A549 (cell line): ENCODE measurements around the gene KRT7. TPM values are rescaled to one million over a fixed set of nuclear protein-coding genes. Genes with fewer than 3 reads are reported as not detected.

Source experiments
- ATAC-seq, 2 experiments: fragments of 200-7000 bp in 1 of 2; fragments of >200 bp in 1 of 2; cut with Nextera tagmentation in 1 of 2; cut with Tn5 transposase in 1 of 2; 3 replicates each; pipeline versions ENCODE4 v1.8.0 to v1.9.1; 2018 to 2020; ENCODE audit warnings: mild to moderate bottlenecking in 1 of 2, moderate library complexity in 1 of 2
- CTCF ChIA-PET: fragments of 300-600 bp; sonication (Branson Sonifier 250); formaldehyde crosslinking; extraction: SDS; loops from one replicate; lab custom pipeline; 2021; ENCODE audit warnings: antibody characterized with exemption, inconsistent platforms; lab: Yijun Ruan, JAX
- POLR2A ChIA-PET: fragments of 350-600 bp; formaldehyde crosslinking; extraction: SDS; loops from one replicate; lab custom pipeline; 2021; ENCODE audit warnings: antibody characterized with exemption, inconsistent platforms; lab: Yijun Ruan, JAX
- DNase-seq, 2 experiments: peaks; one replicate each; pipeline versions ENCODE4 v3.0.0 to v3.0.0-alpha.2; 2011 to 2016; ENCODE audit warnings: low read depth in 1 of 2, low spot score in 1 of 2
- FAIRE-seq: peaks from 2 replicates; lab custom pipeline; 2011; peaks lifted over from hg19 to GRCh38; lab: Jason Lieb, UNC
- H3K27ac ChIP-seq, 2 experiments: fragments of >200 bp; sonication (Bioruptor Twin); formaldehyde crosslinking; 3 replicates each; pipeline ENCODE4 v1.5.1; 2016 to 2017
- H3K4me1 ChIP-seq: fragments of >200 bp; sonication (Bioruptor Twin); formaldehyde crosslinking; 3 replicates; pipeline ENCODE4 v1.6.1; 2016
- H3K4me2 ChIP-seq: fragments of >200 bp; sonication (Bioruptor Twin); formaldehyde crosslinking; 3 replicates; pipeline ENCODE4 v1.6.1; 2016
- H3K4me3 ChIP-seq: fragments of >200 bp; sonication (Bioruptor Twin); formaldehyde crosslinking; 3 replicates; pipeline ENCODE4 v1.5.1; 2016
- H3K9me3 ChIP-seq: fragments of >200 bp; sonication (Bioruptor Twin); formaldehyde crosslinking; 3 replicates; pipeline ENCODE4 v1.6.1; 2016
- BHLHE40 ChIP-seq: IDR thresholded peaks from 2 replicates; pipeline ENCODE4 v1.6.1; 2012; ENCODE audit warnings: low read depth, low read length, inconsistent platforms
- CBX2 ChIP-seq: fragments of 200-600 bp; sonication (generic); IDR thresholded peaks from 2 replicates; pipeline ENCODE4 v1.6.1; 2016; ENCODE audit warnings: low read depth, mild to moderate bottlenecking, borderline replicate concordance
- CHD2 ChIP-seq: fragments of 150-350 bp; IDR thresholded peaks from 2 replicates; pipeline ENCODE4 v1.6.1; 2014; ENCODE audit warnings: low read length; ENCODE audit not compliant: partially characterized antibody
- EHF ChIP-seq: fragments of 250-450 bp; sonication (Bioruptor Pico); IDR thresholded peaks from 2 replicates; pipeline ENCODE4 v1.5.0; 2020; ENCODE audit warnings: mild to moderate bottlenecking
- EHMT2 ChIP-seq: fragments of 200-600 bp; sonication (generic); IDR thresholded peaks from 2 replicates; pipeline ENCODE4 v1.6.1; 2016; ENCODE audit warnings: antibody characterized with exemption, low read depth, mild to moderate bottlenecking, moderate library complexity
- EP300 ChIP-seq, 2 experiments: fragments of >200 bp; sonication (Bioruptor Twin); formaldehyde crosslinking; IDR thresholded peaks; 2 replicates in 1 of 2; 3 replicates in 1 of 2; pipeline ENCODE4 v1.6.1; 2016 to 2017
- FOSB ChIP-seq: fragments of 250-450 bp; sonication (Bioruptor Pico); IDR thresholded peaks from 2 replicates; pipeline ENCODE4 v1.5.0; 2020; ENCODE audit warnings: mild to moderate bottlenecking, moderate library complexity
- FOXS1 ChIP-seq: fragments of 250-450 bp; sonication (Bioruptor Pico); IDR thresholded peaks from 2 replicates; pipeline ENCODE4 v1.5.0; 2020; ENCODE audit warnings: mild to moderate bottlenecking, moderate library complexity
- GATA3 ChIP-seq: IDR thresholded peaks from 2 replicates; pipeline ENCODE4 v1.6.1; 2012; ENCODE audit warnings: borderline replicate concordance
- HOXB13 ChIP-seq: fragments of 250-450 bp; sonication (Bioruptor Pico); IDR thresholded peaks from 2 replicates; pipeline ENCODE4 v1.5.0; 2020; ENCODE audit warnings: low read depth, mild to moderate bottlenecking, moderate library complexity
- HOXB5 ChIP-seq: fragments of 250-450 bp; sonication (Bioruptor Pico); IDR thresholded peaks from 2 replicates; pipeline ENCODE4 v1.5.0; 2020; ENCODE audit warnings: mild to moderate bottlenecking, moderate library complexity
- KDM1A ChIP-seq: fragments of 200-600 bp; sonication (generic); IDR thresholded peaks from 2 replicates; pipeline ENCODE4 v1.6.1; 2016; ENCODE audit warnings: low read depth, mild to moderate bottlenecking
- KDM5A ChIP-seq: fragments of 200-600 bp; sonication (generic); IDR thresholded peaks from 2 replicates; pipeline ENCODE4 v1.6.1; 2016; ENCODE audit warnings: antibody characterized with exemption, mild to moderate bottlenecking
- NFE2L2 ChIP-seq: fragments of 150-350 bp; conservative IDR thresholded peaks from 2 replicates; pipeline ENCODE4 v1.6.1; 2014; ENCODE audit warnings: low read length
- NR3C1 ChIP-seq: fragments of >200 bp; sonication (Bioruptor Twin); formaldehyde crosslinking; IDR thresholded peaks from 3 replicates; pipeline ENCODE4 v1.6.1; 2017
- PHF8 ChIP-seq: fragments of 200-600 bp; sonication (generic); IDR thresholded peaks from 2 replicates; pipeline ENCODE4 v1.6.1; 2016; ENCODE audit warnings: low read depth, mild to moderate bottlenecking, antibody characterized with exemption, moderate library complexity, borderline replicate concordance
- ZFP36 ChIP-seq: fragments of 450-650 bp; IDR thresholded peaks from 2 replicates; pipeline ENCODE4 v1.6.1; 2014; ENCODE audit warnings: borderline replicate concordance; ENCODE audit not compliant: partially characterized antibody
- ZNF302 ChIP-seq: fragments of 250-450 bp; sonication (Bioruptor Pico); IDR thresholded peaks from 2 replicates; pipeline ENCODE4 v1.9.0; 2021; ENCODE audit warnings: inconsistent platforms, mild to moderate bottlenecking, moderate library complexity
- ZSCAN20 ChIP-seq: fragments of 250-450 bp; sonication (Bioruptor Pico); IDR thresholded peaks from 2 replicates; pipeline ENCODE4 v1.8.0; 2022; ENCODE audit warnings: mild to moderate bottlenecking, moderate library complexity
- WGBS: methylation state at CpG from one replicate; pipeline ENCODE4 v1.1.6; 2017; ENCODE audit errors: missing lambda C conversion rate; 5-methylcytosine and 5-hydroxymethylcytosine counted together
- polyA plus RNA-seq, 4 experiments: library from polyadenylated mRNA; depleted of rRNA in 3 of 4; stranded (reverse); fragments of >200 nt; fragmentation: RNase III in 1 of 4; extraction: RNeasy Plus Mini Kit Qiagen cat#74134 plus additional on column Dnase treatment in 1 of 4; gene quantifications; 2 replicates in 3 of 4; 3 replicates in 1 of 4; pipeline ENCODE4 v1.2.3, GENCODE V29; 2011 to 2017
- TF ChIP-seq, protein P1 (sequence below): IDR thresholded peaks from 2 replicates; pipeline ENCODE4 v1.6.1; 2012
- TF ChIP-seq, protein P2 (sequence below): IDR thresholded peaks from 2 replicates; pipeline ENCODE4 v1.6.1; 2012
- TF ChIP-seq, protein P3 (sequence below): fragments of >200 bp; sonication (Bioruptor Twin); formaldehyde crosslinking; IDR thresholded peaks from 2 replicates; pipeline ENCODE4 v1.6.1; 2016
- TF ChIP-seq, protein P4 (sequence below): IDR thresholded peaks from 2 replicates; pipeline ENCODE4 v1.6.1; 2012; ENCODE audit warnings: low read depth, borderline replicate concordance

The KRT7 gene
- polyA plus RNA-seq, 2 of the 4 experiments (the other 2 are of a cell fraction): 2,623 to 3,055 TPM

DNA sequence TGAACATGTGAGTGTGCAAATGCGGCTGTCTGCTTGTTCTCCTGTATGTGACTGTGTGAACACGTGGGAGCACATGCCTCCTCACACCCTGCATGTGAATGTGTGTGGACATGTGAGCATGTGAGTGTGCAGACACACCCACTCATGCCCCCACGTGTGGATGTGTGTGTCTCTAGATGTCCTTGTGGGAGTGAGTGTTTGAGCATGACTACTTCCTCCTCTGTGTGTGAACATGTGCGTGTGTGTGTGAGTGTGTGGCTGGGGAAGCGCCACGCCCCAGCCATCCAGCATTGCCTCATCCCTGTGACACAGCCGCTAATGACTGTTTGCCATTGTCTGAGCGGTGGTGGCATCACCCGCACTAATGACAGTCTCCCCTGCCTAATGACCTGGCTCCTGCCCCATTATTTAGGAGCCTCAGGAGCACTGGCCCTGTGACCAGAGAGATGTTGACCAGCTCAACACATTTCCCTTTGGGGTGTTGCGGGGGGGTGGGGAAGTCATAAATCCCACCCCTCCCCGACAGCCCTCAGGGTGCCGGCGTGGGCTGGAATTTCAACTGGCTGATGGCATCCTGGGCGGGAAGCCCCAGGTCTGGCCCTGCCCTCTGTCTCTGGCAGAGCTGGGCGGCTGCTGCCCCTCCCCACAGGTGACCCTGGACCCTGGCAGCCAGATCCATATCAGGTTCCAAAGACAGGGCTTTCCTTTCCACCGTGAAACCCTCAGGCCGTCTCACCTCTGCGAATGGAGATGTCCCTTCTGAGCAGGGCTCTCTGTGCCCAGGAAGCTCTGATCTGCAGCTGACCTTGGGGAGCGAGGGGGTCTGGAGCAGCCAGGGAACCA, 29.7 kb upstream of the KRT7 start (continued):
- peak; percentile 88 for TF ChIP-seq FOXS1 (CRISPR knock-in tag)
- no peak for TF ChIP-seq ZFP36
- TF ChIP-seq, protein P1, sequence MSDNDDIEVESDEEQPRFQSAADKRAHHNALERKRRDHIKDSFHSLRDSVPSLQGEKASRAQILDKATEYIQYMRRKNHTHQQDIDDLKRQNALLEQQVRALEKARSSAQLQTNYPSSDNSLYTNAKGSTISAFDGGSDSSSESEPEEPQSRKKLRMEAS: peak; percentile 99
- TF ChIP-seq FOSB (CRISPR knock-in tag): peak; percentile 78; the same call in 1 of the 2 replicates
- TF ChIP-seq, protein P2, sequence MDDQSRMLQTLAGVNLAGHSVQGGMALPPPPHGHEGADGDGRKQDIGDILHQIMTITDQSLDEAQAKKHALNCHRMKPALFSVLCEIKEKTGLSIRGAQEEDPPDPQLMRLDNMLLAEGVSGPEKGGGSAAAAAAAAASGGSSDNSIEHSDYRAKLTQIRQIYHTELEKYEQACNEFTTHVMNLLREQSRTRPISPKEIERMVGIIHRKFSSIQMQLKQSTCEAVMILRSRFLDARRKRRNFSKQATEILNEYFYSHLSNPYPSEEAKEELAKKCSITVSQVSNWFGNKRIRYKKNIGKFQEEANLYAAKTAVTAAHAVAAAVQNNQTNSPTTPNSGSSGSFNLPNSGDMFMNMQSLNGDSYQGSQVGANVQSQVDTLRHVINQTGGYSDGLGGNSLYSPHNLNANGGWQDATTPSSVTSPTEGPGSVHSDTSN: 0 out of 2 replicates have a peak, but pooled peaks have one; percentile 52
- TF ChIP-seq ZSCAN20 (CRISPR knock-in tag): no peak
- TF ChIP-seq EP300 (IDR thresholded peaks at IDR 0.05): peak; percentile 73; a peak in 3 of 5 replicates
- peak; percentile 65; the same call in 1 of the 2 replicates for TF ChIP-seq HOXB5
- no peak for TF ChIP-seq CHD2
- no peak for TF ChIP-seq KDM1A
- no peak for TF ChIP-seq EHMT2
- TF ChIP-seq PHF8: no peak
- peak; percentile 94 for TF ChIP-seq ZNF302
- peak; percentile 95 for TF ChIP-seq EHF (CRISPR knock-in tag)
- TF ChIP-seq NFE2L2: no peak; the same call in 1 of the 2 replicates
- TF ChIP-seq HOXB13: peak; percentile 86; the same call in 1 of the 2 replicates
- no peak for TF ChIP-seq KDM5A
- TF ChIP-seq NR3C1: no peak
- peak; percentile 58 for TF ChIP-seq GATA3
- no peak for TF ChIP-seq CBX2
- TF ChIP-seq, protein P3, sequence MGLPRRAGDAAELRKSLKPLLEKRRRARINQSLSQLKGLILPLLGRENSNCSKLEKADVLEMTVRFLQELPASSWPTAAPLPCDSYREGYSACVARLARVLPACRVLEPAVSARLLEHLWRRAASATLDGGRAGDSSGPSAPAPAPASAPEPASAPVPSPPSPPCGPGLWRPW: peak; percentile 10; the same call in 1 of the 2 replicates
- TF ChIP-seq BHLHE40: no peak; the same call in none of the 2 replicates
- TF ChIP-seq, all 56 proteins: peak for 25

DNA sequence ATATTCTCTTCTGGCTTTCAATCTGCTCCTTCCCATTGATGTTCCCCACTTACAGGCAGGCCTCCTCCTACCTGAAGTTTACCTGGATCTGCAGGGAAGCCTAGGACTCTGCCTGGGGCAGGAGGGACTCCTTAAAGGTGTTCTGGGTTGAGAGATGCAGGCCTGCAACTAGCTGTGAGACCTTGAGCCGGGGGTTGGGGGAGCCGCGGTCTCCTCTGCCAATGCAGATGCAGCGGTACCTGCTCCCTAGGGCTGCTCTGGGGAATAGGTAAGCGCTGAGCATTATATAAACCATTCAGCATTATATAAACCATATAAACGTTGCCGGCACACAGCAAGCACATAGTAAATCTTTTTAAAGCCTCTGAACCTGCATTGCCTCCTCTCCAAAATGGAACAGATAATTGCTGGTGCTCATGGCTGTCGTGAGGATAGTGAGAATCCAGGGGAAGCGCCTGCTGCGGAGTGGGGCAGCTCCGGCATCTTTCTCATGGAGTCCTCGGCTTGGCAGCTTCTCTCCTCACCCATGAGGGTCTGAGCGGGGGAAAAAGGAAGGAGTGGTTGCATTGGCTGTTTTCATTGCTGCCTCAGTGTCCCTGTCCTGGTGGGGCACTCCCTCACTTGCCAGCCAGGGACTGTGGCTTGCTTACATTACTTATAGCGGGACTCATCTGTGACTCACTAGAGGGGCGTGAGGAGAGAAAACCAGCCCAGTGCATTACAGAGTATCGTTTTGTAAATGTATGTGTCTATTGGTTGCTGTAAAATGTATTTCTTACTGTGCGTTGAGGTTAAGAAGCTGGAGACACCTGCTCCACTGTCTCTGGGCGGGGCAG, 28.7 kb upstream of the KRT7 start:
- 82% methylated on average over 18 of the region's 18 CpGs for WGBS
- Histone ChIP-seq H3K4me3 (no peak overlapping the region), H3K4me1 (peaks cover 86% of the 10 kb centered on the region), H3K9me3 (no peaks in the 10 kb centered on the region), H3K4me2 (peak overlapping the region; percentile 60), H3K27ac (peak overlapping the region; percentile 87 to 96)
- TF ChIP-seq, protein P4, sequence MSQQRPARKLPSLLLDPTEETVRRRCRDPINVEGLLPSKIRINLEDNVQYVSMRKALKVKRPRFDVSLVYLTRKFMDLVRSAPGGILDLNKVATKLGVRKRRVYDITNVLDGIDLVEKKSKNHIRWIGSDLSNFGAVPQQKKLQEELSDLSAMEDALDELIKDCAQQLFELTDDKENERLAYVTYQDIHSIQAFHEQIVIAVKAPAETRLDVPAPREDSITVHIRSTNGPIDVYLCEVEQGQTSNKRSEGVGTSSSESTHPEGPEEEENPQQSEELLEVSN: no peak
- TF ChIP-seq, protein P1: 0 out of 2 replicates have a peak, but pooled peaks have one; percentile 13
- FAIRE-seq (no peak), ATAC-seq (no peak), DNase-seq (no peak)
- ChIA-PET POLR2A (interaction anchor here (1.5 kb wide), 1 partner anchor 12 kb away, joined by 14 read pairs; the partner anchor contains the start of gene KRT80), CTCF (interaction anchor here (0.5 to 14.1 kb wide), 8 partner anchors 19 to 1325 kb away, joined by 3 to 175 read pairs (median 3); partner anchors contain the start of gene KRT7)
